Measurements from ENCODE around the gene PPM1F.

Gene PPM1F

GRCh38 chr22:21975854-21976345 lies 23.3 kb upstream of the PPM1F start:
- no peak overlapping the region for H3K4me3 ChIP-seq (ENCODE audit: low read depth, low read length)

GRCh38 chr22:21975273-21975672 lies 22.6 kb upstream of the PPM1F start:
- no peak overlapping the region for H3K4me3 ChIP-seq (ENCODE audit: low read depth, low read length)

- no peak overlapping the region for H3K4me3 ChIP-seq (ENCODE audit: low read depth, low read length)
Measured at GRCh38 chr22:21974058-21974649, 21.5 kb upstream of the PPM1F start.

GRCh38 chr22:21972806-21973205 lies 20.2 kb upstream of the PPM1F start:
- no peak overlapping the region for H3K4me3 ChIP-seq (ENCODE audit: low read depth, low read length)

- H3K4me3 ChIP-seq (ENCODE audit: low read depth, low read length), result no peak overlapping the region
Measured at GRCh38 chr22:21972293-21972779, 19.7 kb upstream of the PPM1F start.

- H3K4me3 ChIP-seq (ENCODE audit: low read depth, low read length), result no peak overlapping the region
Measured at GRCh38 chr22:21971858-21972275, 19.2 kb upstream of the PPM1F start.

GRCh38 chr22:21970800-21971617 lies 18.4 kb upstream of the PPM1F start:
- no peak overlapping the region for H3K4me3 ChIP-seq (ENCODE audit: low read depth, low read length)

- no peak overlapping the region for H3K4me3 ChIP-seq (ENCODE audit: low read depth, low read length)
Measured at GRCh38 chr22:21970037-21970799, 17.6 kb upstream of the PPM1F start.

GRCh38 chr22:21968452-21969129 lies 15.9 kb upstream of the PPM1F start:
- H3K4me3 ChIP-seq (ENCODE audit: low read depth, low read length), result no peak overlapping the region

GRCh38 chr22:21967693-21968271 lies 15.1 kb upstream of the PPM1F start:
- no peak overlapping the region for H3K4me3 ChIP-seq (ENCODE audit: low read depth, low read length)

GRCh38 chr22:21966643-21967516 lies 14.2 kb upstream of the PPM1F start:
- no peak overlapping the region for H3K4me3 ChIP-seq (ENCODE audit: low read depth, low read length)

- no peak overlapping the region for H3K4me3 ChIP-seq (ENCODE audit: low read depth, low read length)
Measured at GRCh38 chr22:21965762-21966288, 13.2 kb upstream of the PPM1F start.

- H3K4me3 ChIP-seq (ENCODE audit: low read depth, low read length), result no peak overlapping the region
Measured at GRCh38 chr22:21964918-21965484, 12.4 kb upstream of the PPM1F start.

GRCh38 chr22:21964234-21964633 lies 11.6 kb upstream of the PPM1F start:
- no peak overlapping the region for H3K4me3 ChIP-seq (ENCODE audit: low read depth, low read length)

GRCh38 chr22:21963790-21964211 lies 11.2 kb upstream of the PPM1F start:
- H3K4me3 ChIP-seq (ENCODE audit: low read depth, low read length), result no peak overlapping the region

GRCh38 chr22:21963286-21963685 lies 10.6 kb upstream of the PPM1F start:
- H3K4me3 ChIP-seq (ENCODE audit: low read depth, low read length), result no peak overlapping the region

GRCh38 chr22:21962655-21962949 lies 10.0 kb upstream of the PPM1F start:
- no peak overlapping the region for H3K4me3 ChIP-seq (ENCODE audit: low read depth, low read length)

- no peak overlapping the region for H3K4me3 ChIP-seq (ENCODE audit: low read depth, low read length)
Measured at GRCh38 chr22:21961886-21962654, 9.4 kb upstream of the PPM1F start.
